Measurements from ENCODE around the gene PRG2. TPM values are rescaled to one million over a fixed set of nuclear protein-coding genes. Genes with fewer than 3 reads are reported as not detected.

The PRG2 gene
- total and polyA plus RNA-seq, 2 experiments from 2014 or later = not detected

DNA sequence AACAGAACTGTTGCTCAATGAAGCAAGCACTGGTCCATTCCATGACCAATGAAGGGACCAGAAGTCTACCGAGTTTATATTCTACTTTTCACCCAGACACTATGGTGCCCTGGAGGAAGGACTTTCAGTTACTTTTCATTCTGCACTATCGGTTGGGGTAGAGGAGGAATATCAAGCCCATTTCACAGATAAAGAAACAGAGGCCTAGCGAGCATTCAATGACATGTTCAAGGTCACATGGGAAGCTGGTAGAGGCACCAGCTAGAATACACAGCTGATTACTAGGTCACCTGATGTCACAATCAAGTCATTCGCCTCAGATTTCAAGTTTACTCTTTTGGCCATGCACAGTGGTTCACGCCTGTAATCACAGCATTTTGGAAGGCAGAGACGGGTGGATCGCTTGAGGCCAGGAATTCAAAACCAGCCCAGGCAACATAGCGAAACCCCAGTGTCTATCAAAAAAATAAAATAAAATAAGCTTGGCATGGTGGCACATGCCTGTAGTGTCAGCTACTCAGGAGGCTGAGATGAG is 17.6 kb upstream of the PRG2 start:
- Histone ChIP-seq H3K27ac (no peak overlapping the region), H3K9me3 (ENCODE audit: low read depth) (no peaks in the 10 kb centered on the region), H3K4me1 (ENCODE audit: insufficient read depth) (no peaks in the 10 kb centered on the region), H3K27me3 (no peaks in the 10 kb centered on the region), H2AFZ (no peak overlapping the region), H3K36me3 (replicated peaks; ENCODE audit: insufficient read depth, low read depth) (no peaks in the 10 kb centered on the region), H3K4me2 (no peak overlapping the region), H4K20me1 (ENCODE audit: insufficient read depth, poor library complexity, severe bottlenecking) (no peaks in the 10 kb centered on the region), H3K4me3 (no peak overlapping the region), H3K79me2 (no peaks in the 10 kb centered on the region), H3K9me2 (replicated peaks; ENCODE audit: insufficient read depth) (no peaks in the 10 kb centered on the region)
- 96% methylated on average over 8 of the region's 8 CpGs for WGBS (ENCODE audit: low lambda C conversion rate, missing lambda C conversion rate)
- no peak for DNase-seq (ENCODE audit: low spot score)
- TF ChIP-seq EZH2 (IDR thresholded peaks at IDR 0.05; ENCODE audit: borderline replicate concordance) (no peak), EZH2phosphoT487 (IDR thresholded peaks at IDR 0.05; ENCODE audit: low read depth, severe bottlenecking, unreplicated experiment) (no peak)
- TF ChIP-seq, protein P1, sequence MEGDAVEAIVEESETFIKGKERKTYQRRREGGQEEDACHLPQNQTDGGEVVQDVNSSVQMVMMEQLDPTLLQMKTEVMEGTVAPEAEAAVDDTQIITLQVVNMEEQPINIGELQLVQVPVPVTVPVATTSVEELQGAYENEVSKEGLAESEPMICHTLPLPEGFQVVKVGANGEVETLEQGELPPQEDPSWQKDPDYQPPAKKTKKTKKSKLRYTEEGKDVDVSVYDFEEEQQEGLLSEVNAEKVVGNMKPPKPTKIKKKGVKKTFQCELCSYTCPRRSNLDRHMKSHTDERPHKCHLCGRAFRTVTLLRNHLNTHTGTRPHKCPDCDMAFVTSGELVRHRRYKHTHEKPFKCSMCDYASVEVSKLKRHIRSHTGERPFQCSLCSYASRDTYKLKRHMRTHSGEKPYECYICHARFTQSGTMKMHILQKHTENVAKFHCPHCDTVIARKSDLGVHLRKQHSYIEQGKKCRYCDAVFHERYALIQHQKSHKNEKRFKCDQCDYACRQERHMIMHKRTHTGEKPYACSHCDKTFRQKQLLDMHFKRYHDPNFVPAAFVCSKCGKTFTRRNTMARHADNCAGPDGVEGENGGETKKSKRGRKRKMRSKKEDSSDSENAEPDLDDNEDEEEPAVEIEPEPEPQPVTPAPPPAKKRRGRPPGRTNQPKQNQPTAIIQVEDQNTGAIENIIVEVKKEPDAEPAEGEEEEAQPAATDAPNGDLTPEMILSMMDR (IDR thresholded peaks at IDR 0.05; ENCODE audit: poor library complexity) = no peak

DNA sequence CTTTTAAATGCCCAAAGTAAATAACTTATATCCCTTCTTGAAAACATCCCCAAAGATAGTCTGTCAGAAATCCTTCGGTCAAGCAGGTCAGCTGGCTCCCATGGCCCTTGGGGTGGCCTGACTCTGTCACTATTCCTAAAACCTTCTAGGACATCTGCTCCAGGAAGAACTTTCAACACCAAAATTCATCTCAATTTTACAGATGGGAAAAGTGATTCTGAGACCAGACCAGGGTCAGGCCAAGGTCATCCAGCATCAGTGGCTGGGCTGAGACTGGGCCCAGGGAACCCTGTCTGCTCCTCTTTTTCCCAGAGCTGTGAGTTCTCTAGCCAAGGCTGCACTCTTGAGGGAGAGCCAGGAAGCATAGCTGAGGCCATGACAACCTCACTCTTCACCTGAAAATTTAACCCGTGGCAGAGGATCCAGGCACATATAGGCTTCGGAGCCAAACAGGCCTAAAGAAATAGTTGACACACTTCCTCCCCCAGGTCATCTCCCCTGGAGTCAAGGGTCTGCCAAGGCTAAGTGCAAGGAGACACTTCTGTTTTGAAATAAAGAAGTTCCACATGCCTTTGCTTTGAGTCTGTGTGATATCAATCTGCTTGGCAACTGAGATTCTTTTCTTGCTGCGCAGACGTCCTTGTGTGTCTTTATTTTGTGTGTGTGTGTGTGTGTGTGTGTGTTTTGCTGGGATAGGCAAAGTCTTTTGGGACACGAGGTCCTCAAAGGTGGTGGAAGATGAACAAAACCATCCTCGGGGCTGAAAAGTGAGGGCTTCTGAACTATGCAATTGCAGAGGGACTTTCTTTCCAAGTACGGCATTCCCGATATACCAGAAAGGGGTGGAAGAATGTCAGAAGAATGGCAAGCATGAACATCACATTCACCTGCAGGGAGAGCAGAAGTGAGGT is 16.8 kb upstream of the PRG2 start:
- H3K4me1 ChIP-seq (ENCODE audit: insufficient read depth) = no peaks in the 10 kb centered on the region
- no peak overlapping the region for H2AFZ ChIP-seq
- H3K9me2 ChIP-seq (replicated peaks; ENCODE audit: insufficient read depth) = no peaks in the 10 kb centered on the region
- no peaks in the 10 kb centered on the region for H4K20me1 ChIP-seq (ENCODE audit: insufficient read depth, poor library complexity, severe bottlenecking)
- H3K79me2 ChIP-seq = no peaks in the 10 kb centered on the region
- H3K4me2 ChIP-seq = no peak overlapping the region
- H3K4me3 ChIP-seq = no peak overlapping the region
- TF ChIP-seq EZH2phosphoT487 (IDR thresholded peaks at IDR 0.05; ENCODE audit: low read depth, severe bottlenecking, unreplicated experiment) (no peak), EZH2 (IDR thresholded peaks at IDR 0.05; ENCODE audit: borderline replicate concordance) (no peak)
- TF ChIP-seq, protein P1 (IDR thresholded peaks at IDR 0.05; ENCODE audit: poor library complexity) = no peak
- no peaks in the 10 kb centered on the region for H3K9me3 ChIP-seq (ENCODE audit: low read depth)
- H3K36me3 ChIP-seq (replicated peaks; ENCODE audit: insufficient read depth, low read depth) = no peaks in the 10 kb centered on the region
- DNase-seq (ENCODE audit: low spot score) = no peak
- H3K27ac ChIP-seq = no peak overlapping the region
- no peaks in the 10 kb centered on the region for H3K27me3 ChIP-seq
- 89% methylated on average over 9 of the region's 9 CpGs for WGBS (ENCODE audit: low lambda C conversion rate, missing lambda C conversion rate)

DNA sequence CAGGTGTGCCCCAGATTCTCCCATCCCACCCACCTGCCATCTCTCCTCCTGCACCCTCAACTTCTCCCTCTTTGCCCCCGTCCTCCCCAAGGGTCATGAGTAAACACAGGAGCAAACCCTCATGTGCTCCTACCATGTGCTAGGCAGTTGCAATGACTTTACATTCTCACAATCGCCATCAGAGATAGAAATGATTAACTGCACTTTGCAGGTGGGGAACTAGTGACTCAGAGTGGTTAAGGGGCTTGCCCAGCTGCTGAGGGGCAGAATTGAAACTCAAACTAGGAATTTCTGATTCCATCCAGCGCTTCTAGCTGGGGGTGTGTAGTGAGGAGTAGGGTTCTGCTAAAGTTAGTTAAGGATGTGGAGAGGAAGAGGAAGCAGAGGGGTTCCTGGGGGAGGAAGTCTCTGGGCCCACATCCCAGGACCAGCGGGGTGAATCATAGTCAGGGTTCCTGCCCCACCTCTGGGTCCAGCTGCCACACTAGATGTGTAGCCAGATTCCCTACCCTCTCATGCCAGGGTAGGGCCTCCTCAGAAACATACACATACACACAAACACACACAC is 16.0 kb upstream of the PRG2 start:
- Histone ChIP-seq H3K4me2 (no peak overlapping the region), H3K9me2 (replicated peaks; ENCODE audit: insufficient read depth) (no peaks in the 10 kb centered on the region), H2AFZ (no peak overlapping the region), H3K9me3 (ENCODE audit: low read depth) (no peaks in the 10 kb centered on the region), H3K79me2 (no peaks in the 10 kb centered on the region), H3K27ac (no peak overlapping the region), H3K36me3 (replicated peaks; ENCODE audit: insufficient read depth, low read depth) (no peaks in the 10 kb centered on the region), H4K20me1 (ENCODE audit: insufficient read depth, poor library complexity, severe bottlenecking) (no peaks in the 10 kb centered on the region), H3K4me3 (no peak overlapping the region), H3K27me3 (no peaks in the 10 kb centered on the region), H3K4me1 (ENCODE audit: insufficient read depth) (no peaks in the 10 kb centered on the region)
- TF ChIP-seq EZH2 (IDR thresholded peaks at IDR 0.05; ENCODE audit: borderline replicate concordance) (no peak), EZH2phosphoT487 (IDR thresholded peaks at IDR 0.05; ENCODE audit: low read depth, severe bottlenecking, unreplicated experiment) (no peak)
- TF ChIP-seq, protein P1 (IDR thresholded peaks at IDR 0.05; ENCODE audit: poor library complexity) = no peak
- no peak for DNase-seq (ENCODE audit: low spot score)
- WGBS (ENCODE audit: low lambda C conversion rate, missing lambda C conversion rate) = 84% methylated on average over 4 of the region's 4 CpGs
